HG03025 (cell line): ENCODE data around the gene LRRC2.
"Not testable (repeated sequence)": the region's sequence is repeated elsewhere in the genome, so short reads cannot be mapped to it uniquely, and the experiment has no call there.

Experiments
- ATAC-seq: cut with Tn5 transposase; IDR thresholded peaks from one replicate; pipeline ENCODE4 v1.9.1; 2021; ENCODE audit warnings: mild to moderate bottlenecking, moderate library complexity; ENCODE audit not compliant: unreplicated experiment, low FRiP score

The LRRC2 gene

GRCh38 chr3:46584598-46585467 lies 18.7 kb upstream of the LRRC2 start:
- ATAC-seq: no peak

- ATAC-seq: no peak
These were observed 14.6 kb upstream of the LRRC2 start for GRCh38 chr3:46580675-46581074.

GRCh38 chr3:46579756-46580286 lies 13.7 kb upstream of the LRRC2 start:
- no peak for ATAC-seq

GRCh38 chr3:46578973-46579755 lies 13.1 kb upstream of the LRRC2 start:
- ATAC-seq: no peak

- not testable (repeated sequence) for ATAC-seq
These were observed 11.6 kb upstream of the LRRC2 start for GRCh38 chr3:46577580-46578249.

- ATAC-seq: no peak
These were observed 10.8 kb upstream of the LRRC2 start for GRCh38 chr3:46576879-46577278.

- ATAC-seq: no peak
These were observed 10.3 kb upstream of the LRRC2 start for GRCh38 chr3:46576386-46576785.

GRCh38 chr3:46575577-46576222 lies 9.6 kb upstream of the LRRC2 start:
- ATAC-seq: no peak

GRCh38 chr3:46574881-46575576 lies 8.9 kb upstream of the LRRC2 start:
- no peak for ATAC-seq

- ATAC-seq: no peak
These were observed 8.1 kb upstream of the LRRC2 start for GRCh38 chr3:46574243-46574646.

- no peak for ATAC-seq
These were observed 7.6 kb upstream of the LRRC2 start for GRCh38 chr3:46573701-46574100.

GRCh38 chr3:46571684-46572083 lies 5.6 kb upstream of the LRRC2 start:
- ATAC-seq: no peak

- ATAC-seq: no peak
These were observed 479 bp downstream of the LRRC2 start for GRCh38 chr3:46565607-46566039.

GRCh38 chr3:46565077-46565476 lies 1.0 kb downstream of the LRRC2 start:
- ATAC-seq: no peak

GRCh38 chr3:46564190-46565021 lies 1.7 kb downstream of the LRRC2 start:
- no peak for ATAC-seq

- no peak for ATAC-seq
These were observed 4.2 kb downstream of the LRRC2 start for GRCh38 chr3:46561951-46562350.

GRCh38 chr3:46561511-46561910 lies 4.6 kb downstream of the LRRC2 start:
- ATAC-seq: no peak

GRCh38 chr3:46559091-46559704 lies 6.9 kb downstream of the LRRC2 start:
- ATAC-seq: no peak
